ENCODE data around the gene CHRNA1. TPM values are rescaled to one million over a fixed set of nuclear protein-coding genes. Genes with fewer than 3 reads are reported as not detected.
A peak's percentile ranks its signal among the peaks of the same experiment; 100 is the strongest.
"Not testable (repeated sequence)": the region's sequence is repeated elsewhere in the genome, so short reads cannot be mapped to it uniquely, and the experiment has no call there.

Gene CHRNA1
- total RNA-seq, 1 donor from 2014 or later = 0.19 TPM

- intact Hi-C loops (cut with DNase I) = no loop called here
- DNase-seq (ENCODE audit: missing footprints) = no peak
- peak; percentile 56 for ATAC-seq
Measured at GRCh38 chr2:174729797-174730697, 34.2 kb downstream of the CHRNA1 start.

- no peak for ATAC-seq
- DNase-seq (ENCODE audit: missing footprints) = no peak
- intact Hi-C loops (cut with DNase I) = no loop called here
Measured at GRCh38 chr2:174728096-174728495, 36.2 kb downstream of the CHRNA1 start.

GRCh38 chr2:174726212-174726611 is 38.1 kb downstream of the CHRNA1 start:
- no peak for ATAC-seq
- DNase-seq (ENCODE audit: missing footprints) = no peak
- intact Hi-C loops (cut with DNase I) = no loop called here

GRCh38 chr2:174722942-174723592 is 41.2 kb downstream of the CHRNA1 start:
- intact Hi-C loops (cut with DNase I) = no loop called here
- no peak for ATAC-seq
- no peak for DNase-seq (ENCODE audit: missing footprints)

- no peak for DNase-seq (ENCODE audit: missing footprints)
- intact Hi-C loops (cut with DNase I) = no loop called here
Measured at GRCh38 chr2:174719016-174719415, 45.3 kb downstream of the CHRNA1 start.

GRCh38 chr2:174718591-174718990 is 45.7 kb downstream of the CHRNA1 start:
- DNase-seq (ENCODE audit: missing footprints) = no peak
- ATAC-seq = no peak
- intact Hi-C loops (cut with DNase I) = no loop called here

More at GRCh38 chr2:174719016-174719415, 45.3 kb downstream of the CHRNA1 start:
- no peak for ATAC-seq

- ATAC-seq (no peak), DNase-seq (ENCODE audit: missing footprints) (no peak)
- intact Hi-C loops (cut with DNase I) = no loop called here
Measured at GRCh38 chr2:174717916-174718315, 46.4 kb downstream of the CHRNA1 start.

GRCh38 chr2:174717273-174717672 is 47.0 kb downstream of the CHRNA1 start:
- ATAC-seq = no peak
- DNase-seq (ENCODE audit: missing footprints) = no peak
- intact Hi-C loops (cut with DNase I) = no loop called here

- DNase-seq (ENCODE audit: missing footprints) (no peak), ATAC-seq (no peak)
- intact Hi-C loops (cut with DNase I) = no loop called here
Measured at GRCh38 chr2:174716785-174717184, 47.5 kb downstream of the CHRNA1 start.

GRCh38 chr2:174713686-174714085 is 50.6 kb downstream of the CHRNA1 start:
- no peak for DNase-seq (ENCODE audit: missing footprints)
- no peak for ATAC-seq
- intact Hi-C loops (cut with DNase I) = no loop called here

GRCh38 chr2:174711206-174711605 is 53.1 kb downstream of the CHRNA1 start:
- intact Hi-C loops (cut with DNase I) = no loop called here
- DNase-seq (ENCODE audit: missing footprints) (no peak), ATAC-seq (no peak)

GRCh38 chr2:174709416-174710004 is 54.8 kb downstream of the CHRNA1 start:
- intact Hi-C loops (cut with DNase I); DNase-seq (ENCODE audit: missing footprints); ATAC-seq: not testable (repeated sequence)

- ATAC-seq = no peak
- DNase-seq (ENCODE audit: missing footprints) = no peak
- intact Hi-C loops (cut with DNase I) = no loop called here
Measured at GRCh38 chr2:174708713-174709112, 55.6 kb downstream of the CHRNA1 start.

- intact Hi-C loops (cut with DNase I) = no loop called here
- ATAC-seq = no peak
Measured at GRCh38 chr2:174705321-174705720, 59.0 kb downstream of the CHRNA1 start.

GRCh38 chr2:174704642-174705041 is 59.6 kb downstream of the CHRNA1 start:
- intact Hi-C loops (cut with DNase I) = no loop called here
- DNase-seq (ENCODE audit: missing footprints) (no peak), ATAC-seq (no peak)

More at GRCh38 chr2:174705321-174705720, 59.0 kb downstream of the CHRNA1 start:
- no peak for DNase-seq (ENCODE audit: missing footprints)

GRCh38 chr2:174704061-174704460 is 60.2 kb downstream of the CHRNA1 start:
- ATAC-seq (no peak), DNase-seq (ENCODE audit: missing footprints) (no peak)
- intact Hi-C loops (cut with DNase I) = no loop called here

- intact Hi-C loops (cut with DNase I) = no loop called here
- ATAC-seq (no peak), DNase-seq (ENCODE audit: missing footprints) (no peak)
Measured at GRCh38 chr2:174703430-174703829, 60.8 kb downstream of the CHRNA1 start.

GRCh38 chr2:174702541-174702940 is 61.7 kb downstream of the CHRNA1 start:
- ATAC-seq (no peak), DNase-seq (ENCODE audit: missing footprints) (no peak)
- intact Hi-C loops (cut with DNase I) = no loop called here

- DNase-seq (ENCODE audit: missing footprints) (no peak), ATAC-seq (peak; percentile 18)
- intact Hi-C loops (cut with DNase I) = no loop called here
Measured at GRCh38 chr2:174699993-174700766, 64.1 kb downstream of the CHRNA1 start.

All from Right ventricle myocardium inferior (tissue), 1 donor.